PC-9 (cell line): ENCODE measurements around the gene ZFYVE16.
"Not testable (repeated sequence)": the region's sequence is repeated elsewhere in the genome, so short reads cannot be mapped to it uniquely, and the experiment has no call there.

Experiments used
- EZH2 ChIP-seq: fragments of 200-600 bp; sonication (generic); IDR thresholded peaks from 2 replicates; pipeline ENCODE4 v1.8.0; 2017; ENCODE audit warnings: antibody characterized with exemption, low read depth
- TF ChIP-seq, protein P1 (sequence below): fragments of 200-600 bp; sonication (generic); conservative IDR thresholded peaks from 2 replicates; pipeline ENCODE4 v1.6.1; 2017; ENCODE audit warnings: mixed run types, antibody characterized with exemption, mild to moderate bottlenecking, moderate library complexity

DNA sequence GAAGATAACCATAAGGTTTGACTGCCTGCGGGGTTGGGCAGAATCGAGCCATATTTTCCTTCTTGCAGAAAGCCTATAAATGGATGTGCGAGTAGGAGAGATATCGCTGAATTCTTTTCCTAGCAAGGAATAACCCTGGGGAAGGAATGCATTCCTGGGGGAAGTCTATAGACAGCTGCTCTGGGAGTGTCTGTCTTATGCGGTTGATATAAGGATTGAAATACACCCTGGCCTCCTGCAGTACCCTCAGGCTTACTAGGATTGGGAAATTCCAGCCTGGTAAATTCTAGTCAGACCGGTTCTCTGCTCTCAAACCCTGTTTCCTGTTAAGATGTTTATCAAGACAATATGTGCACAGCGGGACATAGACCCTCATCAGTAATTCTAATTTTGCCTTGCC, 85.6 kb downstream of the ZFYVE16 start:
- TF ChIP-seq, protein P1, sequence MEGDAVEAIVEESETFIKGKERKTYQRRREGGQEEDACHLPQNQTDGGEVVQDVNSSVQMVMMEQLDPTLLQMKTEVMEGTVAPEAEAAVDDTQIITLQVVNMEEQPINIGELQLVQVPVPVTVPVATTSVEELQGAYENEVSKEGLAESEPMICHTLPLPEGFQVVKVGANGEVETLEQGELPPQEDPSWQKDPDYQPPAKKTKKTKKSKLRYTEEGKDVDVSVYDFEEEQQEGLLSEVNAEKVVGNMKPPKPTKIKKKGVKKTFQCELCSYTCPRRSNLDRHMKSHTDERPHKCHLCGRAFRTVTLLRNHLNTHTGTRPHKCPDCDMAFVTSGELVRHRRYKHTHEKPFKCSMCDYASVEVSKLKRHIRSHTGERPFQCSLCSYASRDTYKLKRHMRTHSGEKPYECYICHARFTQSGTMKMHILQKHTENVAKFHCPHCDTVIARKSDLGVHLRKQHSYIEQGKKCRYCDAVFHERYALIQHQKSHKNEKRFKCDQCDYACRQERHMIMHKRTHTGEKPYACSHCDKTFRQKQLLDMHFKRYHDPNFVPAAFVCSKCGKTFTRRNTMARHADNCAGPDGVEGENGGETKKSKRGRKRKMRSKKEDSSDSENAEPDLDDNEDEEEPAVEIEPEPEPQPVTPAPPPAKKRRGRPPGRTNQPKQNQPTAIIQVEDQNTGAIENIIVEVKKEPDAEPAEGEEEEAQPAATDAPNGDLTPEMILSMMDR = not testable (repeated sequence)
- not testable (repeated sequence) for TF ChIP-seq EZH2
